Stimulated activated CD4-positive, alpha-beta T cell treated with anti-CD3 and anti-CD28 coated beads, Interleukin-15, amount 100 ng/mL, for 48 hours (primary cell): Measurements from ENCODE around the gene MRPL32.

Experiments
- DNase-seq, 2 donors: peaks; one replicate each; pipeline ENCODE4 v3.0.0-alpha.2; 2020; ENCODE audit warnings: low read depth in 2 of 2

The MRPL32 gene

DNA sequence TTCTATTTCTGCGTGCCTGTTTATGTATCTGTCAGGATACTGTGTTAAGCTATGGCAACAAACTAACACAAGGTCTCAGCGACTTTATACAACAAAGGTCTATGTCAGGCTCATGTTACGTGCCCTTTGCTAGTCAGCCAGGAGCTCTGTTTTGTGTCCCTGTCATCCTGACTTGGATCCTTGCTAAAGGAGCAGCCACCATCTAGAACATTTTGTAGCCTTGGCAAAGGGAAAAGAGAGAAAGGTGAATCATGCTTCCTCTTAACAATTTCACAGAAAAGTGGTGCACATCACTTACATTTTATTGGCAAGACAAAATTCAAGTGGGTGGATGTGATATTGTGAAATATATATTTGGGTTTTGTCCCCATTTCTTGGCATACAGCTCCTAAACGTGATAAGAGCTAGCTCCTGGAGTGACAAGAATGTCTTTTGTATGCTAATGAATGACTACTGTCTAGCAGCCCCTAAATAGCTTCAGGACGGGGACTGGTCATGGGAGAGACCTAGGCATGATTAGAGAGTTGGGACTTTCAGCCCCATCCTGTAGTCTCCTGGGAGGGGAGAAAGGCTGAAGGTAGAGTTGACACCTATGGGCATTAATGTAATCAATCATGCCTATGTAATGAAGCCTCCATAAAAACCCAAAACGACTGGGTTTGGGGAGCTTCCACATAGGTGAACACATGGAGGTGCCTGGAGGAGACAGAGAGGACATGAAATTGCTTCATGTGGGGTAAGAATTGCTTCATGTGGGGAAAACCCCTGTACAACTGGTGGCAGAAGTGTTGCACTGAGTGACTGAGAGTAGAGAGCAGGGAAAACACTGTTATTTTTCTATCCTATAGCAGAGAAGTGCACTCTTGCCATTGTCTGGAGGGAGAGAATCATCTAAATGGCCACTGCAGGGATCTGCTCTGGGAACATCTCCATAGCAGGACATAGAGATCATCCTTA lies 33.0 kb downstream of the MRPL32 start:
- no peak for DNase-seq

DNA sequence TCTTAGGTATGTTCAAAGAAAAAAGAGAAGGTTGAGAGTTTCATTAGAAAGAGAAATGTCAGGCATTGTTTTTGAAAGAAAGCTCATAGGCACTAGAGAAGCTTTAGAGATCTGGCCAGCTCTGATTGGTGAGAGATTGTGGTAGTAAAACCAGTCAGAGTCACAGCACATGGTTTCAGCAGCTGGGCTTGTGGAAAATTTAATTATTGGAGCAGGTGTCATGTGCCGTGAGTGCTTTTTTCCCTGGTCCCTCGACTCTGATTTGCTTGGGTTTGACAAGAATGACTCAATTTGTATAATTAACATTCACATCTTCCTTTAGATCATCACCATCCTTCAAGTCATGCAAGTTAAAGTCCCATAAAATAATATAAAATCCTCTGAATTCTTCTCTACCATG lies 35.2 kb downstream of the MRPL32 start:
- DNase-seq: no peak

DNA sequence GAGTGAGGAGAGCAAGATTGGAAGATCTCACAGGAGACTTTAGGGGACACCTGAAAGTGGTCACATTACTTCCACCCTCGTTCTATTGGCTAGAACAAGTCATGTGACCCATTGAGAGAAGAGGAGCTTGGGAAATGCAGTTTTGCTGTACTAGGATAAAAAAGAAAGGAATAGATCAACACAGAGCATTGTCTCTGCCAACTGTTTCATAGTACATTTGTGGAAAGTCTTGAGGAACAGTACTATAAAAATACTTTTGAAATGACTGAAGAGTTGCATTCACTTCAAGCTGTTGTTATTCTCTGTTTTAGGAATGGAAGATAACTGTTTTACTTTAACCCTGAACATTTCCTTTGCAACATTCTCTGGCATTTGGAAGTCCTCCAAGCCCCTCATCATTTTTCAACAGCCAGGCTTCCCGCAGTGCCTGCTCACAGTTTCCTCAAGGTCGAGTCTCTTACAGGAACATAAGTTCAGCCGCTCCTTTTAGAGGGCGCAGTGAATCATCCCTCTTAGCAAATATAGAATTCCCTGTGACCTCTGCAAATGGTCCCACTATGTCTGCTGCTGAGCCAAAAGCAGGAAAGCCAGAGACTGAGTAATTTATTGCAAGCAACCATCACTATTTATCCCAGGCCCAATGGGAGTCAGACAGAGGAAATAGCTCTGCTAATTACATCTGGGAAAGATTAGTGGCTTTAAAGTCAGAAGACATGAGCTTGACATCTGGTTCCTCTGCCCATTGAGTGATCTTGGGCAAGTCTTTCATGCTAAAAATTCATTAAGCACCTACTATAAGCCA lies 40.7 kb downstream of the MRPL32 start:
- DNase-seq: no peak

DNA sequence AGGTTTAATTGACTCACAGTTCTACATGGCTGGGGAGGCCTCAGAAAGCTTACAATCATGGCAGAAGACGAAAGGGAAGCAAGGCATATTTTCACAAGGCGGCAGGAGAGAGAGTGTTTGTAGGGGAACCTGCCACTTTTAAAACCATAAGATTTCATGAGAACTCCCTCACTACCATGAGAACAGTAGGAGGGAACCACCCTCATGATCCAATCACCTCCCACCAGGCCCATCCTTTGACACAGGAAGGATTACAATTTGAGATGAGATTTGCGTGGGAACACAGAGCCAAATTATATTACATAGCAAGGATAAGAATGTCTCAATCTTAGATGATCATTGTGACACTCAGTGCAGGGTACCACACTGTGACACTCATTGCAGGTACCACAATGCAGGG lies 44.2 kb downstream of the MRPL32 start:
- DNase-seq: no peak

DNA sequence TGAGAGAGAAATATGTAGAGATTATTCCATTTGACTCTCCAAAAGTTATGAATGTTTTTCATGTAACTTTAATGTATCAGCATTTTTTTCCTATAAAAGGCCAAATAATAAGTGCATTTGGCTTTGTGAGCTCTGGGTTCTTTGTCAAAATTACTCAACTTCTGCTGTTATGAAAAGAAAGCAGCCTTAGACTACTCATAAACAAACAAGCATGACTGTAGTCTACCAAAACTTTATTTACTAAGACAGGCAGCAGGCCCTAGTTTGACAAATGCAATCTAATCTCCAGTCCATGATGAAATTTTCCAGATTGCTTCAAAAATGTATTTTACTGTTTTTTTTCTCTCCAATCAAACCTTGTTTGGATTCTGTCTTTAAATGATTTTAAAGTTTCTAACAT lies 46.3 kb downstream of the MRPL32 start:
- no peak for DNase-seq

DNA sequence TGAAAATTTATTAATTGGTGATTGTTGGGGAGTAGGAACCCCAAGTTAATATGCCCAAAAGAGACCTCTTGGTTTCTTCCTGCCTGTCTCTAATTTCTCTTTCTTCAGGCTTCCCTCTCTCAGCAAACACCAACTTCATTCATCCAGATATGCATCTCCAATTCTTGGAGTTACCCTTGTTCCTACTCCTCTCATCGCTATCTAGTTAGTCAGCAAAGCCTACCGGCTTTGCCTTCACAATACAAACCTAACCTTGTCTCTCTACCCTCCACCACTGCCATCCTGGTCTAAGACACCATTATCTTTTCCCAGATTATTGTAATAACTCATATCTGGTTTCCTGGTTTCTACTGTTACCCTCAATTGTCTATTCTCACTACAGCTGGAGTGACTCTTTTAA lies 47.9 kb downstream of the MRPL32 start:
- DNase-seq: no peak

DNA sequence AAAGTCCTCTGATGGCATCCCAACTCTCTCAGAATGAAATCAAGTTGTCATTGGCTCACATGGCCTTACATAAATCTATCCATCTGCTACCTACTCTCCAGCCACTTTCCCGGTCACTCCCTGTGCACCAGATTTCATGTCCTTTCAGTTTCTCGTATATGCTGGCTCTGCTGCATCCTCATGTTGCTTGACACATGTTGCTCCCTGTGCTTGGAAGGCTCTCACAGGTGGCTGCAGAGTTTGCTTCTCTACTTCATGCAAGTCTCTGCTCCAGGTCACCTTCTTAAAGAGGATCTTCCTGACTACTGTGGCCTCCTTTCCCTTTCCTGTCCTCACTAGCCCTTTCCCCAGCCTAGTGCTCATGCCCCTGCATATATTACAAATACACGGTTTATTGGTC lies 48.3 kb downstream of the MRPL32 start:
- no peak for DNase-seq

DNA sequence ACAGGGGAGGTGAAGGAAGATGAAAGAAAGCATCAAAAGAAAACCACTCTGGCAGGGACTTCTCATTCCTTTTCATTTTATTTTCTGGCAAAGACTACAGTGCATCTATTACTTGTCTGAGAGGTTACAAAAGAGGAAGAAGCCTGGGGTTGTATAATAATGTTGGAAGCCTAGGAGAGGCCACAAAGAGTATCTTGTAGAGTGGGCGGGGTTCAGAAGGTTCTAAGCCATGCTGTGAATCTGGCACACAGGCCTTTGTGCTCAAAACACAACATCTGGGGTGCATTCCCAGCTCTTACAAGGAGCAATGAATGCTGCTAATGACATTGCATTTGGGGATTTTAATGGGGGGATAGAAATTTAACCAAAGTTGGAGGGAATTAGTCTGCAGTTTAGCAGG lies 49.4 kb downstream of the MRPL32 start:
- DNase-seq: no peak

DNA sequence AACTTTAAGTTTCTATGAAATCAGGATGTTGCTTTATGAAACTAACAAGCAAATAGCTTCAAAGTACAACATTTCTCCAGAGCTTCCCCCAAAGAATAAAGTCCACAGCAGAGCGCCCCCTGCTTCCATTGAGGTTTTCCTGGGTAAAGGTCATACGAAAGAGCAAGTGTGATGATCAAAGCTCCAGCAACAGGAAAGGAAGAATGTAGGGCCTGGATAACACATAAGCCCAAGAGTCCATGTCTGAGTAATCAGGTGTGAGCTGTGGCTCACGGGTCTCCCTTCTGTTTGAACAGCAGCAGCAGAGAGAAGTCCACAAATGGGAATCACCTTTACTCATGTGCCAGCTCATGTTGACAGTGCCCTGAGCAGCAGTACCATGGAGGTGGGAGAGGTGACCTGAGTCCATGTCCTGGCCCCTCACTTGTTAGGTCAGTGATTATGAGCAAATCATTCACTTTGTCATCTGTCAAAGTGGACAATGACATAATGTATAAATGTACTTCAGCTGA lies 50.5 kb downstream of the MRPL32 start:
- no peak for DNase-seq

DNA sequence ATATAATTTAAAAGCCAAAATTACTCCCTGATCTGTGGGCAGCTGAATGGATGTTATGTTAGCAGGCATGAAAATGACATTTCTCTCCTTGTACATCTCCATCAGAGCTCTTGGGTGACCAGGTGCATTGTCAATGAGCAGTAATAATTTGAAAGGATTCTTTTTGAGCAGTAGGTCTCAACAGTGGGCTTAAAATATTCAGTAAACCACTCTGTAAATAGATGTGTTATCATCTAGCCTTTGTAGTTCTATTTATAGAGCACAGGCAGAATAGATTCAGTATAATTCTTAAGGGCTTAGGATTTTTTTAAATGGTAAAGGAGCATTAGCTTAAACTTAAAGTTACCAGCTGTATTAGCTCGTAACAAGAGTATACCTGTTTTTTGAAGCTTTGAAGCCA lies 52.0 kb downstream of the MRPL32 start:
- DNase-seq: no peak

DNA sequence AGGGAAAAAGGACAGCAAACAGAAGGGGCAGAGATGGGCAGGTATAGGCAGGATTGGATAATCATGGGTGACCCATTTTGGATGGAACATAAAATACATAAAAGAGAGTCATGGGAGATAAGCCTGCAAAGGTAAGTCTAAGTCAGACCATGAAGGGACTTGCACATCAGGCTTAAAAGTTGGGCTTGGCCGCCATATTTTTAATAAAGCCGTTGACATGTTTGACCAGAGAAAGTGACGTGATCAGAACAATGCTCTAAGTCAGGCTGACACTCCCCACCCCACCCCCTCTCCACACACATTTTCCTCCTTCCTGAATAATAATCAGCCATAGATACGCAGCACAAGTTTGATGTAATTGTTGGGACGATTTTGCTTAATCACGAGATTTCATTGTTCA lies 54.0 kb downstream of the MRPL32 start:
- DNase-seq: no peak

DNA sequence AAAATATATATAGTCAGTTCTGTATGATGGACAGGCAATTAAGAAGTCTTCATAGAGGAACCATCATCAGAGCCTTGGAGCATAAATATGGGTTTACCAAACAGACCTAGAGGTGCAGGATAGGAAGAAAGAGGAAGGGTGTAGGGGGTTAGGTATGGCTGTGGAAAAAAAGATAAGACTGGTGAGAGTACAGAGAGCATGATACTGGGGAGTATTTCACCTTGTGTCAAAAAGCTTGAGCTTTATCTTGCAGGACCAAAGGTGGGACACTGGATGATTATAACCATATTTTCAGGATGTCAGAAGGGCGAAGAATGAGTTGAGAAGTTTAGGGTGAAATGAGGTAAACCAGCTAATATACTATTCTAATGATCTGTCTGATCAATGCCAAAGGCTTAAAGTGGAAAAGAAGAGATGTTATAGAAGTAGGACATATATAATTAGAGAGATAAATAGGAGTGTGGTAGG lies 54.6 kb downstream of the MRPL32 start:
- DNase-seq: no peak
